Upper lobe of left lung (tissue), 6 donors: ENCODE results near the gene SLC19A1. TPM values are rescaled to one million over a fixed set of nuclear protein-coding genes. Genes with fewer than 3 reads are reported as not detected.

Source experiments
- ATAC-seq, 2 donors: fragments of 200-7000 bp; cut with Tn5 transposase; one replicate each; pipeline ENCODE4 v1.9.1; 2022; ENCODE audit warnings: mild to moderate bottlenecking in 2 of 2, moderate library complexity in 2 of 2; ENCODE audit not compliant: low FRiP score in 2 of 2
- DNase-seq, 2 donors: peaks; one replicate each; pipeline ENCODE4 v3.0.0-alpha.2; 2019 to 2020
- H3K27ac ChIP-seq, 4 donors: fragments of 200-600 bp; sonication (generic); one replicate each; pipeline ENCODE4 v1.5.1; 2016 to 2019
- H3K27me3 ChIP-seq, 4 donors: fragments of 200-600 bp; sonication (generic); one replicate each; pipeline ENCODE4 v1.5.1; 2017 to 2019
- H3K36me3 ChIP-seq, 4 donors: fragments of 200-600 bp; sonication (generic); one replicate each; pipeline ENCODE4 v1.5.1; 2016 to 2019
- H3K4me1 ChIP-seq, 4 donors: fragments of 200-600 bp; sonication (generic); one replicate each; pipeline ENCODE4 v1.5.1; 2018 to 2019
- H3K4me3 ChIP-seq, 4 donors: fragments of 200-600 bp; sonication (generic); one replicate each; pipeline ENCODE4 v1.5.1; 2017 to 2019; ENCODE audit warnings: mild to moderate bottlenecking in 2 of 4, moderate library complexity in 1 of 4
- H3K9me3 ChIP-seq, 4 donors: fragments of 200-600 bp; sonication (generic); one replicate each; pipeline ENCODE4 v1.5.1; 2018 to 2019
- EP300 ChIP-seq, 4 donors: sonication (generic); formaldehyde crosslinking; IDR thresholded peaks; one replicate each; pipeline ENCODE4 v1.5.1; 2017; ENCODE audit warnings: antibody characterized with exemption in 4 of 4, control low read depth in 2 of 4
- POLR2A ChIP-seq, 4 donors: fragments of 450-650 bp; IDR thresholded peaks; one replicate each; pipeline ENCODE4 v1.5.1; 2016 to 2017; ENCODE audit warnings: antibody characterized with exemption in 4 of 4, mild to moderate bottlenecking in 2 of 4
- POLR2AphosphoS5 ChIP-seq, 2 donors: sonication (generic); formaldehyde crosslinking; IDR thresholded peaks; one replicate each; pipeline ENCODE4 v1.5.1; 2017; ENCODE audit warnings: antibody characterized with exemption in 2 of 2
- WGBS, 2 donors: methylation state at CpG; one replicate each; pipeline ENCODE4 v1.1.5; 2017 to 2018; 5-methylcytosine and 5-hydroxymethylcytosine counted together
- total RNA-seq, 6 donors: library from RNA; depleted of rRNA in 4 of 6; stranded (reverse); fragments of >200 nt in 4 of 6; gene quantifications; one replicate each; pipeline versions ENCODE4 v1.1.0 to v1.2.1, GENCODE V29; 2016 to 2021
- TF ChIP-seq, protein P1 (sequence below), 6 experiments: fragments of 450-650 bp in 4 of 6; fragments of 200-600 bp in 2 of 6; sonication (generic) in 2 of 6; IDR thresholded peaks; one replicate each; pipeline ENCODE4 v1.5.1; 2016 to 2019; ENCODE audit warnings: antibody characterized with exemption in 6 of 6
- donor health status: DM: no; HTN: no; CAD: no; lungs with moderate emphysema.
- donor health status: DM: no; HTN: yes; CAD: no; lungs with severe emphysema.

The SLC19A1 gene
- total RNA-seq, 6 donors from 2014 or later: 36.4 to 75.6 (median 49.9) TPM

GRCh38 chr21:45522381-45522780 is 19.9 kb downstream of the SLC19A1 start:
- Histone ChIP-seq H3K9me3 (peaks cover 4 to 31% (median 22%) of the 10 kb centered on the region in 4 donors), H3K36me3 (peaks cover 0 to 8% (median 3%) of the 10 kb centered on the region in 4 donors), H3K27ac (no peak overlapping the region), H3K27me3 (no peaks in the 10 kb centered on the region), H3K4me1 (peaks cover 0 to 9% (median 2%) of the 10 kb centered on the region in 4 donors), H3K4me3 (no peak overlapping the region)
- no peak for DNase-seq
- 90 to 91% methylated on average over 6 of the region's 6 CpGs for WGBS, 2 donors
- no peak for TF ChIP-seq POLR2AphosphoS5 (IDR thresholded peaks at IDR 0.05)
- TF ChIP-seq, protein P1, sequence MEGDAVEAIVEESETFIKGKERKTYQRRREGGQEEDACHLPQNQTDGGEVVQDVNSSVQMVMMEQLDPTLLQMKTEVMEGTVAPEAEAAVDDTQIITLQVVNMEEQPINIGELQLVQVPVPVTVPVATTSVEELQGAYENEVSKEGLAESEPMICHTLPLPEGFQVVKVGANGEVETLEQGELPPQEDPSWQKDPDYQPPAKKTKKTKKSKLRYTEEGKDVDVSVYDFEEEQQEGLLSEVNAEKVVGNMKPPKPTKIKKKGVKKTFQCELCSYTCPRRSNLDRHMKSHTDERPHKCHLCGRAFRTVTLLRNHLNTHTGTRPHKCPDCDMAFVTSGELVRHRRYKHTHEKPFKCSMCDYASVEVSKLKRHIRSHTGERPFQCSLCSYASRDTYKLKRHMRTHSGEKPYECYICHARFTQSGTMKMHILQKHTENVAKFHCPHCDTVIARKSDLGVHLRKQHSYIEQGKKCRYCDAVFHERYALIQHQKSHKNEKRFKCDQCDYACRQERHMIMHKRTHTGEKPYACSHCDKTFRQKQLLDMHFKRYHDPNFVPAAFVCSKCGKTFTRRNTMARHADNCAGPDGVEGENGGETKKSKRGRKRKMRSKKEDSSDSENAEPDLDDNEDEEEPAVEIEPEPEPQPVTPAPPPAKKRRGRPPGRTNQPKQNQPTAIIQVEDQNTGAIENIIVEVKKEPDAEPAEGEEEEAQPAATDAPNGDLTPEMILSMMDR (IDR thresholded peaks at IDR 0.05): no peak
- TF ChIP-seq POLR2A (IDR thresholded peaks at IDR 0.05): no peak
- no peak for TF ChIP-seq EP300 (IDR thresholded peaks at IDR 0.05)
- ATAC-seq: no peak

GRCh38 chr21:45521241-45521640 is 21.0 kb downstream of the SLC19A1 start:
- TF ChIP-seq POLR2AphosphoS5 (IDR thresholded peaks at IDR 0.05): no peak
- TF ChIP-seq, protein P1 (IDR thresholded peaks at IDR 0.05): no peak
- no peak for TF ChIP-seq POLR2A (IDR thresholded peaks at IDR 0.05)
- no peak for TF ChIP-seq EP300 (IDR thresholded peaks at IDR 0.05)
- Histone ChIP-seq H3K27me3 (no peaks in the 10 kb centered on the region), H3K4me3 (no peak overlapping the region), H3K9me3 (peaks cover 4 to 31% (median 22%) of the 10 kb centered on the region in 4 donors), H3K36me3 (peaks cover 0 to 8% (median 4%) of the 10 kb centered on the region in 4 donors), H3K27ac (no peak overlapping the region), H3K4me1 (peaks cover 0 to 9% (median 2%) of the 10 kb centered on the region in 4 donors)
- DNase-seq: no peak
- 96 to 99% methylated on average over 2 of the region's 2 CpGs for WGBS, 2 donors
- ATAC-seq: no peak

GRCh38 chr21:45519182-45519581 is 23.1 kb downstream of the SLC19A1 start:
- TF ChIP-seq POLR2A (IDR thresholded peaks at IDR 0.05): no peak
- no peak for TF ChIP-seq EP300 (IDR thresholded peaks at IDR 0.05)
- peak overlapping the region in 2 of 4 donors; percentile 53 to 82 for H3K27ac ChIP-seq
- WGBS, 2 donors: 91 to 93% methylated on average over 4 of the region's 4 CpGs
- peaks cover 0 to 17% (median 9%) of the 10 kb centered on the region in 4 donors for H3K36me3 ChIP-seq
- peaks cover 4 to 31% (median 22%) of the 10 kb centered on the region in 4 donors for H3K9me3 ChIP-seq
- ATAC-seq (no peak), DNase-seq (no peak)
- H3K4me3 ChIP-seq: no peak overlapping the region
- H3K4me1 ChIP-seq: peaks cover 0 to 4% (median 1%) of the 10 kb centered on the region in 4 donors
- H3K27me3 ChIP-seq: no peaks in the 10 kb centered on the region

DNA sequence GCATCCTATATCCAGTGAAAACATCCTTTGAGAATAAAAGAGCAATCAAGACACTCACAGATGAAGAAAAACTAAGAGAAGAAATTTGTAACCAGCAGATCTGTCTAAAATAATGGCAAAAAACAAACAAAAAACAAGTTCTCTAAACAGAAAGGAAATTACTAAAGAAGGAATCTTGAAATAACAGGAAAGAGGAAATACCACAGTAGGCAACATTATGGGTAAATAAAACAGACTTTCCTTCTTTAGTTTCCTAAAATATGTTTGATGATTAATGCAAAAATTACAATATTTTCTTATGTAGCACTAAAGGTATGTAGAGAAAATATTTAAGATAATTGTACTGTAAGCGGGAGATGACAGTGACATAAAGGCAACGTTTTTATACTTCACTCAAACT is 23.5 kb downstream of the SLC19A1 start:
- DNase-seq (no peak), ATAC-seq (no peak)
- no peak overlapping the region for H3K4me3 ChIP-seq
- no peaks in the 10 kb centered on the region for H3K27me3 ChIP-seq
- H3K9me3 ChIP-seq: peaks cover 4 to 31% (median 22%) of the 10 kb centered on the region in 4 donors
- H3K4me1 ChIP-seq: peaks cover 0 to 8% (median 6%) of the 10 kb centered on the region in 4 donors
- no peak for TF ChIP-seq POLR2AphosphoS5 (IDR thresholded peaks at IDR 0.05)
- TF ChIP-seq, protein P1 (IDR thresholded peaks at IDR 0.05): no peak
- TF ChIP-seq POLR2A (IDR thresholded peaks at IDR 0.05): no peak
- TF ChIP-seq EP300 (IDR thresholded peaks at IDR 0.05): no peak
- WGBS, 2 donors: 86 to 87% methylated on average over 2 of the region's 2 CpGs
- peak overlapping the region in 3 of 4 donors; percentile 36 to 82 (median 53) for H3K27ac ChIP-seq
- peaks cover 0 to 16% (median 9%) of the 10 kb centered on the region in 4 donors for H3K36me3 ChIP-seq

DNA sequence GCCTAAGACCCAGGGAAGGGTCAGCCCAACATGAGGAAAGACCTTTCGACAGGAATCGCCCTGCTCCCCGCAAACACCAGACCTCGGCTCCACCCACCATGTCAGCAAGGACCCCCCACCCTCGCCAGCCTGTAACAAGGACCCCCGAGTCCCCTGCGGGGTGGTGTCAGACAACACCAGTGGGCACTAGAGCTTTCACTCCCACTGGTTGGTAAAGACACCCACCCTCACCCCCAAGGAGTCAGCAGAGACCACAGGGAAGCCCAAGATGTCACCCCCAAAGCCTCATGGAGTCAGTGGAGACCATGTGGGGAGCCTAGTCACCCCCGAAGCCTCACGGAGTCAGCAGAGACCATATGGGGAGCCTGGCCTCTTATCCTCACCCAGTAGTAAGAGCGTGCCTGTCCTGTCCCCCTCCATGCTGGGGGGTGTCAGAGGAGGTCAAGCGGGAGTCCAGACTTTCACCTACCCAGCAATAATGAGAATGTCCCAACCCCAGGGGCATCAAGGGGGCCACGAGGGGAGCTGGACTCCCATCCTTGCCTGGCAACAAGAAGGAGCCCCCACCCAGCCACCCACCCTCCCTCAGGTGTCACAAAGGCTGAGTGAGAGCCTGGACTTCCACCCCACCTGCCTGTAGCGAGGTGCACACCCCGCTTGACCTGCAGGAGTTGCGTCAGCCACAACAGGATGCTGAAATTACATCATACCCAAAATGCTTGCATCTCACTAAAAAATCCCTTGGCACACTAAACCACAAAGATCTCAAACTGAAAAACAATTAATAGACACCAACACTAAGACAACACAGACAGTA is 24.8 kb downstream of the SLC19A1 start:
- DNase-seq (peak in 1 of 2 donors; percentile 55), ATAC-seq (no peak)
- peaks cover 4 to 31% (median 22%) of the 10 kb centered on the region in 4 donors for H3K9me3 ChIP-seq
- H3K27ac ChIP-seq: peak overlapping the region; percentile 36 to 82 (median 57)
- no peaks in the 10 kb centered on the region for H3K27me3 ChIP-seq
- no peak overlapping the region for H3K4me3 ChIP-seq
- TF ChIP-seq POLR2AphosphoS5 (IDR thresholded peaks at IDR 0.05) (no peak), POLR2A (IDR thresholded peaks at IDR 0.05) (no peak), EP300 (IDR thresholded peaks at IDR 0.05) (no peak)
- TF ChIP-seq, protein P1 (IDR thresholded peaks at IDR 0.05): no peak
- H3K36me3 ChIP-seq: peaks cover 0 to 18% (median 8%) of the 10 kb centered on the region in 4 donors
- 76 to 87% methylated on average over 6 to 15 of the region's 15 CpGs for WGBS, 2 donors
- peaks cover 0 to 18% (median 12%) of the 10 kb centered on the region in 4 donors for H3K4me1 ChIP-seq
